Measurements from ENCODE around the gene ARL2BP.

The ARL2BP gene

GRCh38 chr16:57231821-57232350 is 13.2 kb upstream of the ARL2BP start:
- DNase-seq = no peak
- Histone ChIP-seq H3K27ac (no peak overlapping the region), H3K9me3 (ENCODE audit: severe bottlenecking) (no peaks in the 10 kb centered on the region), H3K36me3 (peaks cover 86% of the 10 kb centered on the region), H3K27me3 (ENCODE audit: insufficient read depth, low read depth, severe bottlenecking) (no peaks in the 10 kb centered on the region), H3K4me3 (ENCODE audit: low read depth, low read length) (no peak overlapping the region)
- TF ChIP-seq CTCF (IDR thresholded peaks at IDR 0.05; ENCODE audit: low read depth, low read length) = no peak

- no peak for DNase-seq
- H3K9me3 ChIP-seq (ENCODE audit: severe bottlenecking) = no peaks in the 10 kb centered on the region
- H3K27ac ChIP-seq = no peak overlapping the region
- H3K4me3 ChIP-seq (ENCODE audit: low read depth, low read length) = no peak overlapping the region
- no peak for TF ChIP-seq CTCF (IDR thresholded peaks at IDR 0.05; ENCODE audit: low read depth, low read length)
- H3K36me3 ChIP-seq = peaks cover 79% of the 10 kb centered on the region
- H3K27me3 ChIP-seq (ENCODE audit: insufficient read depth, low read depth, severe bottlenecking) = no peaks in the 10 kb centered on the region
These were observed 10.9 kb upstream of the ARL2BP start for GRCh38 chr16:57233944-57234706.

GRCh38 chr16:57234707-57235092 is 10.4 kb upstream of the ARL2BP start:
- peaks cover 79% of the 10 kb centered on the region for H3K36me3 ChIP-seq
- TF ChIP-seq CTCF (IDR thresholded peaks at IDR 0.05; ENCODE audit: low read depth, low read length) = no peak
- no peak overlapping the region for H3K27ac ChIP-seq
- DNase-seq = no peak
- H3K27me3 ChIP-seq (ENCODE audit: insufficient read depth, low read depth, severe bottlenecking) = no peaks in the 10 kb centered on the region
- H3K9me3 ChIP-seq (ENCODE audit: severe bottlenecking) = no peaks in the 10 kb centered on the region
- no peak overlapping the region for H3K4me3 ChIP-seq (ENCODE audit: low read depth, low read length)

GRCh38 chr16:57235128-57236021 is 9.7 kb upstream of the ARL2BP start:
- Histone ChIP-seq H3K27ac (no peak overlapping the region), H3K36me3 (peaks cover 78% of the 10 kb centered on the region), H3K27me3 (ENCODE audit: insufficient read depth, low read depth, severe bottlenecking) (no peaks in the 10 kb centered on the region), H3K9me3 (ENCODE audit: severe bottlenecking) (no peaks in the 10 kb centered on the region), H3K4me3 (ENCODE audit: low read depth, low read length) (no peak overlapping the region)
- no peak for TF ChIP-seq CTCF (IDR thresholded peaks at IDR 0.05; ENCODE audit: low read depth, low read length)
- no peak for DNase-seq

GRCh38 chr16:57236022-57236350 is 9.1 kb upstream of the ARL2BP start:
- no peak for TF ChIP-seq CTCF (IDR thresholded peaks at IDR 0.05; ENCODE audit: low read depth, low read length)
- H3K9me3 ChIP-seq (ENCODE audit: severe bottlenecking) = no peaks in the 10 kb centered on the region
- H3K27ac ChIP-seq = no peak overlapping the region
- H3K36me3 ChIP-seq = peaks cover 72% of the 10 kb centered on the region
- no peak for DNase-seq
- H3K27me3 ChIP-seq (ENCODE audit: insufficient read depth, low read depth, severe bottlenecking) = no peaks in the 10 kb centered on the region
- H3K4me3 ChIP-seq (ENCODE audit: low read depth, low read length) = no peak overlapping the region
